ENCODE data around the gene C14orf93.

The C14orf93 gene

GRCh38 chr14:22981090-22981875 lies 28.7 kb downstream of the C14orf93 start:
- Histone ChIP-seq H3K9ac (ENCODE audit: low read depth, low read length) (peak overlapping the region; percentile 77), H3K4me1 (ENCODE audit: insufficient read depth, low read length) (peaks cover 34% of the 10 kb centered on the region), H3K36me3 (ENCODE audit: insufficient read depth, low read length) (peaks cover 3% of the 10 kb centered on the region; the same call in 1 of the 2 replicates), H3K9me3 (ENCODE audit: control insufficient read depth, insufficient read depth, low read length) (peaks cover 6% of the 10 kb centered on the region; the same call in 1 of the 2 replicates)

- H3K36me3 ChIP-seq (ENCODE audit: insufficient read depth, low read length), result peaks cover 3% of the 10 kb centered on the region; the same call in 1 of the 2 replicates
- H3K9ac ChIP-seq (ENCODE audit: low read depth, low read length), result peak overlapping the region; percentile 77
- H3K4me1 ChIP-seq (ENCODE audit: insufficient read depth, low read length), result peaks cover 38% of the 10 kb centered on the region
- peaks cover 6% of the 10 kb centered on the region; the same call in 1 of the 2 replicates for H3K9me3 ChIP-seq (ENCODE audit: control insufficient read depth, insufficient read depth, low read length)
Observed at GRCh38 chr14:22980672-22981089, 29.3 kb downstream of the C14orf93 start.

DNA sequence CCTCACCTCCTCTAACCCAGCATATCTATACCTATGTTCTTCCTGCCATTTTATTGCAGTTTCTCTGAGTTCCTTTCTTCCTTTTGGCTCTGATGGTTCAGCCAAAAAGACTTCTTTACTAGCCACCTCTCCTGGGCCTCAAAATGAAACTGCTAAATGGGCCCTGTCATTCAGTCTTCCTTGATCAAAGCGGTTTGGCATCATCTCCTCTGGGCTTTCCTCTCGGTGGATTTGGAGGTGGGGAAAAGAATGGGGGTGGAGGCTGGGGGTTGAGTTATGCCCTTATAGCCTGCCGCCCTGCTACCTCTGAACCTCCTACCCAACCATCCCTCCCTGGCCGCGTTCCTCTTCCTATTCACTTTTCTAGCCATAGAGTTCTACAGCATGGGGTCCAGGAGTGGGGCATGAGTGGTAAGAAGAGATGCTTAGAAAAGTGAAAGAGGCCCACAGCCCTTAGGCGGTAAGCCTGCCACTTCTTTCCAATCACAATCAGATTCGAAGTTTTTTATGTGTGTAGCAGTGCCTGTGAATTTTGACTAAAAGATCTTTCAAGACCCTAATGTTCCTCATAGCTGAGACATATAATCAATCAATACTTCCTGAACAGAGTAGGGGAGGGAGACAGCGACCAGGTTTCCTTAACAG lies 30.1 kb downstream of the C14orf93 start:
- peaks cover 3% of the 10 kb centered on the region; the same call in 1 of the 2 replicates for H3K36me3 ChIP-seq (ENCODE audit: insufficient read depth, low read length)
- peaks cover 6% of the 10 kb centered on the region; the same call in 1 of the 2 replicates for H3K9me3 ChIP-seq (ENCODE audit: control insufficient read depth, insufficient read depth, low read length)
- H3K9ac ChIP-seq (ENCODE audit: low read depth, low read length), result peak overlapping the region; percentile 56; the same call in 1 of the 2 replicates
- H3K4me1 ChIP-seq (ENCODE audit: insufficient read depth, low read length), result peaks cover 38% of the 10 kb centered on the region

GRCh38 chr14:22978981-22979671 lies 30.8 kb downstream of the C14orf93 start:
- peaks cover 38% of the 10 kb centered on the region for H3K4me1 ChIP-seq (ENCODE audit: insufficient read depth, low read length)
- H3K36me3 ChIP-seq (ENCODE audit: insufficient read depth, low read length), result peaks cover 3% of the 10 kb centered on the region; the same call in 1 of the 2 replicates
- peak overlapping the region; percentile 56; the same call in 1 of the 2 replicates for H3K9ac ChIP-seq (ENCODE audit: low read depth, low read length)

DNA sequence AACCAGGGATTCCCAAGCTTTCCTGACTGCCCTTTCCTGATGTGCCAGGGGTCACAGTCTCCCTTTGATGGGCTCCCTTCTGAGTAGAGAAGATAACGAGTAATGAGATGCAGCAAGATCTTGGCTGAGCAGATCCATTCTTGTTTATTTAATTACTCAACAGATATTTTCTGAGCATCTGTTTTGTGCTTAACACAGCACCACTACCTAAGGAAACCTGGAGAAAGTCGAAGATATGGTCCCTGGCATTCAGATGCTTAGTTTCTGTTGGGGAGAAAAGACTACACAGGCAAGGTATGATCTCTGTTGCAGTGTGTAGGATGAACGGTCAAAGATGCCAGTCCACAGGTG lies 31.5 kb downstream of the C14orf93 start:
- H3K4me1 ChIP-seq (ENCODE audit: insufficient read depth, low read length), result peaks cover 38% of the 10 kb centered on the region
- H3K36me3 ChIP-seq (ENCODE audit: insufficient read depth, low read length), result peaks cover 3% of the 10 kb centered on the region; the same call in 1 of the 2 replicates
- no peak overlapping the region for H3K9ac ChIP-seq (ENCODE audit: low read depth, low read length)
- H3K9me3 ChIP-seq (ENCODE audit: control insufficient read depth, insufficient read depth, low read length), result no peaks in the 10 kb centered on the region

More at GRCh38 chr14:22978981-22979671, 30.8 kb downstream of the C14orf93 start:
- no peaks in the 10 kb centered on the region for H3K9me3 ChIP-seq (ENCODE audit: control insufficient read depth, insufficient read depth, low read length)

GRCh38 chr14:22977684-22978486 lies 32.1 kb downstream of the C14orf93 start:
- peaks cover 4% of the 10 kb centered on the region for H3K36me3 ChIP-seq (ENCODE audit: insufficient read depth, low read length)
- peaks cover 38% of the 10 kb centered on the region for H3K4me1 ChIP-seq (ENCODE audit: insufficient read depth, low read length)
- no peaks in the 10 kb centered on the region for H3K9me3 ChIP-seq (ENCODE audit: control insufficient read depth, insufficient read depth, low read length)
- 0 out of 2 replicates have a peak overlapping the region, but pooled peaks have one; percentile 4 for H3K9ac ChIP-seq (ENCODE audit: low read depth, low read length)

DNA sequence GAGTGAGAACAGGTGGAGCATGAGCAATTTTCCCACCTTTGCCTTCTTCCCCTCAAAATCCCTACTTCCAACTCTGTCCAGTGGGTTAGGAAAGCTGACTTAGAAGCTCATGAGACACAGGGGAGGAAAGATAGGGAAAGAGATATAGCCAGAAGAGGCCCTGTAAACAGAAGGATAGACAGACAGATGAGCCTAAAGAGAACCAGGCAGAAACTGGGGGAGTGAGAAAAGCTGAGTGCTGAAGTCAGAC lies 32.6 kb downstream of the C14orf93 start:
- Histone ChIP-seq H3K9ac (ENCODE audit: low read depth, low read length) (peak overlapping the region; percentile 4; the same call in 1 of the 2 replicates), H3K4me1 (ENCODE audit: insufficient read depth, low read length) (peaks cover 38% of the 10 kb centered on the region), H3K36me3 (ENCODE audit: insufficient read depth, low read length) (peaks cover 9% of the 10 kb centered on the region), H3K9me3 (ENCODE audit: control insufficient read depth, insufficient read depth, low read length) (no peaks in the 10 kb centered on the region)

DNA sequence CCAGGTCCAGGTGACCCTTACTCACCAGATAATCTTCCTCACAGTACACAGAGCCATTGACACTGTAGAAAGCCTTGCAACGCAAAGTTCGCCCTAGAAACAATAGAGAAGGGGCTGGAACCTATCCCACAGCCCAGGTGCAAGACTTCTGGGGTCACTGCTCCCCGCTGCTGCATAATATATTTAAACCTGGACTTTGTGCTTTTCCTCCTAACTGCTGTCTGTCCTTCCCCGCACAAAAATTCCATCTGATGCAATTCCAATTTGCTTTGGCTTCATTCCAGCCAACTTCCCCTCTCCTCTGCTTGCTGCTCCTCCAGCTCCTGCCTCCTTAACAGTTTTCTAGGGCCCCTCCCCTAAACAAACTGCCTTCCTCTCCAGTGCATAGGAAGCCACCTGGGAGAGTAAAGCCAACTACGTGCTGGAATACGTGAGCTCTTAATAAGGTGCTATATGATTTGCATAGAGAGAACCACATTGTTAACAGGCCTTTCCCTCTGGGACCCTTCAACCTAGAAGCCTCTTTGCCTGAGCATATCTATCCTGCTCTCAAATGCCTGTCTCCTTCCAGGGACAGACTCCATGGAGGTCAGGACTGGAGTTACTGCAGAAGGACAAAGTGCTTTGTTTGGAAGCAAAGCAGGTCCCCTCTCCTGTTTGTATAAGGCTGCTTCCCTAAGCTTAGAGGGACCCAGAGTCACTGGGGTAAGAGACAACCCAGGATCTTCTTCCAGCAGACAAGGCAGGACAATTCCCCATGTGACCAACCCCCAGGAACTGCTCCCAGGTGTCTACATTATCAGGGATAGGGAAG lies 33.1 kb downstream of the C14orf93 start:
- peaks cover 11% of the 10 kb centered on the region for H3K36me3 ChIP-seq (ENCODE audit: insufficient read depth, low read length)

DNA sequence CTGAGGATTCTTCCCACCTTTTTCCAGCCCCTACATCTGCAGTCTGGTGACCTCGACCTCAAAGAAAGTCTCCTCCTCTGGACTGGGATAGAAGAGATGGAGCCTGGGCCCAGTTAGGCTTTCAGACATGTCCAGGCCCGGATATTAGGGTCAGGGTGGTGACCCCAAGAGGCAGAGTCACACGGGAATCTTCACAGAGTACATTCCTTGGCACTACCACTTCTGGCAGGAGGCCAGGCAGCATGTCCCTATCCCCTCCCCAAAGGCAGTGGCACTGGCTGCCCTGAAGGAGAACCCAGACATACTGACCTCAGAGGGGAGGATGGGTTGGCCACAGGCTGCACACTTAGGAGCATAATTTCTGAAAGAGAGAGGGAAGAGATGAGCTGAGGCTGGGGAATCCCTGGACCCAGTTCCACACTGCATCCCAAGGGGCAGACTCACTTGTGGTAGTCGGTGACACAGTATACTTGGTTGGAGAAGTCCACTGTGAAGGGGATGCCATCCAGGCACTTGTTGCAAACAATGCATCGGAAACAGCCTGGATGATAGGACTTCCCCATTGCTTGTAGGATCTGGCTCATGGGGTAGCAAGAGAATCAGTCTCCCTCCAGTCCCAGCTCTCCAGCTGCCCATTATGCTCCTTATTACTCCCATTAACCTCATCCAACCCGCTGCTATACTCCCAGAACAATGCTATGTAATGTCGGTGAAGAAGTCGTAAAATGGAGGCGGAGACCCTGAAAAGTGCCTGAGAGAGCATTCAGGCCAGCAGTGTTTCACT lies 35.2 kb downstream of the C14orf93 start:
- H3K9ac ChIP-seq (ENCODE audit: low read depth, low read length), result no peak overlapping the region
- H3K36me3 ChIP-seq (ENCODE audit: insufficient read depth, low read length), result peaks cover 8% of the 10 kb centered on the region
- H3K9me3 ChIP-seq (ENCODE audit: control insufficient read depth, insufficient read depth, low read length), result no peaks in the 10 kb centered on the region
- peaks cover 34% of the 10 kb centered on the region for H3K4me1 ChIP-seq (ENCODE audit: insufficient read depth, low read length)

More for the DNA sequence above, 33.1 kb downstream of the C14orf93 start:
- Histone ChIP-seq H3K9ac (ENCODE audit: low read depth, low read length) (peak overlapping the region; percentile 21; the same call in 1 of the 2 replicates), H3K9me3 (ENCODE audit: control insufficient read depth, insufficient read depth, low read length) (no peaks in the 10 kb centered on the region), H3K4me1 (ENCODE audit: insufficient read depth, low read length) (peaks cover 38% of the 10 kb centered on the region)

GRCh38 chr14:22973217-22974032 lies 36.5 kb downstream of the C14orf93 start:
- Histone ChIP-seq H3K4me1 (ENCODE audit: insufficient read depth, low read length) (peaks cover 21% of the 10 kb centered on the region), H3K36me3 (ENCODE audit: insufficient read depth, low read length) (peaks cover 8% of the 10 kb centered on the region), H3K9me3 (ENCODE audit: control insufficient read depth, insufficient read depth, low read length) (no peaks in the 10 kb centered on the region), H3K9ac (ENCODE audit: low read depth, low read length) (no peak overlapping the region)

GRCh38 chr14:22972313-22972930 lies 37.5 kb downstream of the C14orf93 start:
- peaks cover 14% of the 10 kb centered on the region for H3K4me1 ChIP-seq (ENCODE audit: insufficient read depth, low read length)
- peaks cover 8% of the 10 kb centered on the region for H3K36me3 ChIP-seq (ENCODE audit: insufficient read depth, low read length)
- H3K9me3 ChIP-seq (ENCODE audit: control insufficient read depth, insufficient read depth, low read length), result no peaks in the 10 kb centered on the region
- H3K9ac ChIP-seq (ENCODE audit: low read depth, low read length), result no peak overlapping the region

DNA sequence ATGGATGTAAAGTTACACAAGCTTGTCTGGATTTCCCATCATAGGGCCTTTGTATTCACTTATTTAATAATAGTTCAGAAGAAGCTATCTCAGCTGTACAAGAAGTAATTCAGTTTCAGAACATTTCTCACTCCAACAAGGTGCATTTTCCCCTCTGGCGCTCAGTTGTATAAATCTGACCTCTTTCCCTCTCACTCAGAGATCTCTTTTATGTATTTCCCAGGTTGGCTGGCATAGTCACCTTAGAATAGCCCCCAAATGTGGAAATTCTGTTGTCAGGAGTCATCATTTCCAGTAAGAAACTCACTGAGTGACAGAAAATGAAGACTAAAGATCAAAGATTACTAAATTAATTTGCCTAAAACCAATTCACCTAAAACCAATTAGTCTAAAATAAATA lies 38.8 kb downstream of the C14orf93 start:
- no peak overlapping the region for H3K9ac ChIP-seq (ENCODE audit: low read depth, low read length)
- peaks cover 8% of the 10 kb centered on the region for H3K36me3 ChIP-seq (ENCODE audit: insufficient read depth, low read length)
- peaks cover 2% of the 10 kb centered on the region for H3K4me1 ChIP-seq (ENCODE audit: insufficient read depth, low read length)
- H3K9me3 ChIP-seq (ENCODE audit: control insufficient read depth, insufficient read depth, low read length), result no peaks in the 10 kb centered on the region
